ENCODE data around the gene TBL2.
A peak's percentile ranks its signal among the peaks of the same experiment; 100 is the strongest.
"Not testable (repeated sequence)": the region's sequence is repeated elsewhere in the genome, so short reads cannot be mapped to it uniquely, and the experiment has no call there.

The TBL2 gene

DNA sequence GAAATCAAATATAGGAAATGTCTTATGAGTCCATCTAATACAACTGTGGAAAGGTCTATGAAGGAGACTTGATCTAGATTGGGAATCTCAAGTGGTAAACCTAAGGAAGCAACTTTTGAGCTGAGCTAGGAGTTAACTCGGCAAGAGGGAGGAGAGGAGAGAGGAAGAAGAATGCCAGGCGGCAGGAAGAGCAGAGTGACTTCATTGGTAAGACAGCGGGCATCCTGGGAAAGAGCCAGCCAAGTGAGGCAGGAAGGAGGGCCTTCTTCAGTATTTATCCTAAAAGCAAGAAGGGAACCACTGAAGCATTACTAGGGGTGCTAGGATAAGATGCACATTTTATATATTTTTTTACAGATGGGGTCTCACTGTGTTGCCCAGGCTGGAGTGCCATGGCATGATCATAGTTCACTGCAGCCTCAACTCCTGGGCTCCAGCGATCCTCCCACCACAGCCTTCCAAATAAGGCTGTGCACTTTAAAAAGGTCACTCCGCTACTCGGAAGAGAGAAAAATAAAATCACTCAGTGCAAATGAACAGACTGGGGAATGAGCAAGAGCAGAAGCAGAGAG is 22.9 kb downstream of the TBL2 start:
- DNase-seq (ENCODE audit: low read depth in 1 of 2, low spot score in 1 of 2): no peak
- TF ChIP-seq POLR2AphosphoS5 (IDR thresholded peaks at IDR 0.05; ENCODE audit: low read depth) (no peak), SPI1 (IDR thresholded peaks at IDR 0.05; ENCODE audit: borderline replicate concordance, low read depth) (no peak)
- TF ChIP-seq, protein P1, sequence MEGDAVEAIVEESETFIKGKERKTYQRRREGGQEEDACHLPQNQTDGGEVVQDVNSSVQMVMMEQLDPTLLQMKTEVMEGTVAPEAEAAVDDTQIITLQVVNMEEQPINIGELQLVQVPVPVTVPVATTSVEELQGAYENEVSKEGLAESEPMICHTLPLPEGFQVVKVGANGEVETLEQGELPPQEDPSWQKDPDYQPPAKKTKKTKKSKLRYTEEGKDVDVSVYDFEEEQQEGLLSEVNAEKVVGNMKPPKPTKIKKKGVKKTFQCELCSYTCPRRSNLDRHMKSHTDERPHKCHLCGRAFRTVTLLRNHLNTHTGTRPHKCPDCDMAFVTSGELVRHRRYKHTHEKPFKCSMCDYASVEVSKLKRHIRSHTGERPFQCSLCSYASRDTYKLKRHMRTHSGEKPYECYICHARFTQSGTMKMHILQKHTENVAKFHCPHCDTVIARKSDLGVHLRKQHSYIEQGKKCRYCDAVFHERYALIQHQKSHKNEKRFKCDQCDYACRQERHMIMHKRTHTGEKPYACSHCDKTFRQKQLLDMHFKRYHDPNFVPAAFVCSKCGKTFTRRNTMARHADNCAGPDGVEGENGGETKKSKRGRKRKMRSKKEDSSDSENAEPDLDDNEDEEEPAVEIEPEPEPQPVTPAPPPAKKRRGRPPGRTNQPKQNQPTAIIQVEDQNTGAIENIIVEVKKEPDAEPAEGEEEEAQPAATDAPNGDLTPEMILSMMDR (IDR thresholded peaks at IDR 0.05; ENCODE audit: insufficient read depth, low read length): no peak
- H3K27me3 ChIP-seq (ENCODE audit: insufficient read depth, poor library complexity, severe bottlenecking): no peaks in the 10 kb centered on the region
- H3K27ac ChIP-seq (replicated peaks): peak overlapping the region; percentile 60
- peak overlapping the region; percentile 92; the same call in 1 of the 2 replicates for H3K4me3 ChIP-seq (replicated peaks; ENCODE audit: insufficient read depth, low read length)

DNA sequence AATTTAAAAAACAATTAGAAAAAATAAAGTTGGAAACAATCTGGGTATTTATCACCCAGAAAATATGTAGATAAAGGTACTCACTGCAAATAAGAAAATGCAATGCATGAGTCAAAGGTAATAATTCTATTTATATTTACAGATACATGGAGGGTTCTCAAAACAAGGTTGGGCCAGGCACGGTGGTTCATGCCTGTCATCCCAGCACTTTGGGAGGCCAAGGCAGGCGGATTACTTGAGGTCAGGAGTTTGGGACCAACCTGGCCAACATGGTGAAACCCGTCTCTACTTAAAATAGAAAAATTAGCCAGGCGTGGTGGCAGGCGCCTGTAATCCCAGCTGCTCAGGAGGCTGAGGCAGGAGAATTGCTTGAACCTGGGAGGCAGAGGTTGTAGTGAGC is 28.3 kb downstream of the TBL2 start:
- H3K27me3 ChIP-seq (ENCODE audit: insufficient read depth, poor library complexity, severe bottlenecking); H3K4me3 ChIP-seq (replicated peaks; ENCODE audit: insufficient read depth, low read length); DNase-seq (ENCODE audit: low read depth in 1 of 2, low spot score in 1 of 2); H3K27ac ChIP-seq (replicated peaks): not testable (repeated sequence)

DNA sequence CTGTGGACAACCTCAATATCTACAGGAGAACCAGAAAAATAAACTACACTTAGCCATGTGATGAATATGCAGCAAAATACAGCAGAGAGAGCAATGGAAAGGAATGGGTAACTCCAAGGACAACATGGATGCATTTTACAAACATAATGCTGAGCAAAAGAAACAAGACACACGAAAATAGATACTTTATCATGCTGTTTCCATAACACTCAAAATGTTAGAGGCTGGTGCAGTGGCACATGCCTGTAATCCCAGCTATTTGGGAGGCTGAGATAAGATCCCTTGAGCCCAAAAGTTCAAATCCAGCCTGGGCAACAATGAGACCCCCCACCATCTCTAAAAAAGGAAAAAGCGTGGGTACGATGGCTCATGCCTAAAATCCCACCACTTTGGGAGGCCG is 29.2 kb downstream of the TBL2 start:
- DNase-seq (ENCODE audit: low read depth in 1 of 2, low spot score in 1 of 2): no peak
- Histone ChIP-seq H3K27me3 (ENCODE audit: insufficient read depth, poor library complexity, severe bottlenecking) (no peaks in the 10 kb centered on the region), H3K27ac (replicated peaks) (no peak overlapping the region), H3K4me3 (replicated peaks; ENCODE audit: insufficient read depth, low read length) (no peak overlapping the region)
- TF ChIP-seq POLR2AphosphoS5 (IDR thresholded peaks at IDR 0.05; ENCODE audit: low read depth) (no peak), GABPA (IDR thresholded peaks at IDR 0.05; ENCODE audit: low read depth) (no peak), SPI1 (IDR thresholded peaks at IDR 0.05; ENCODE audit: borderline replicate concordance, low read depth) (no peak)
- TF ChIP-seq, protein P2, sequence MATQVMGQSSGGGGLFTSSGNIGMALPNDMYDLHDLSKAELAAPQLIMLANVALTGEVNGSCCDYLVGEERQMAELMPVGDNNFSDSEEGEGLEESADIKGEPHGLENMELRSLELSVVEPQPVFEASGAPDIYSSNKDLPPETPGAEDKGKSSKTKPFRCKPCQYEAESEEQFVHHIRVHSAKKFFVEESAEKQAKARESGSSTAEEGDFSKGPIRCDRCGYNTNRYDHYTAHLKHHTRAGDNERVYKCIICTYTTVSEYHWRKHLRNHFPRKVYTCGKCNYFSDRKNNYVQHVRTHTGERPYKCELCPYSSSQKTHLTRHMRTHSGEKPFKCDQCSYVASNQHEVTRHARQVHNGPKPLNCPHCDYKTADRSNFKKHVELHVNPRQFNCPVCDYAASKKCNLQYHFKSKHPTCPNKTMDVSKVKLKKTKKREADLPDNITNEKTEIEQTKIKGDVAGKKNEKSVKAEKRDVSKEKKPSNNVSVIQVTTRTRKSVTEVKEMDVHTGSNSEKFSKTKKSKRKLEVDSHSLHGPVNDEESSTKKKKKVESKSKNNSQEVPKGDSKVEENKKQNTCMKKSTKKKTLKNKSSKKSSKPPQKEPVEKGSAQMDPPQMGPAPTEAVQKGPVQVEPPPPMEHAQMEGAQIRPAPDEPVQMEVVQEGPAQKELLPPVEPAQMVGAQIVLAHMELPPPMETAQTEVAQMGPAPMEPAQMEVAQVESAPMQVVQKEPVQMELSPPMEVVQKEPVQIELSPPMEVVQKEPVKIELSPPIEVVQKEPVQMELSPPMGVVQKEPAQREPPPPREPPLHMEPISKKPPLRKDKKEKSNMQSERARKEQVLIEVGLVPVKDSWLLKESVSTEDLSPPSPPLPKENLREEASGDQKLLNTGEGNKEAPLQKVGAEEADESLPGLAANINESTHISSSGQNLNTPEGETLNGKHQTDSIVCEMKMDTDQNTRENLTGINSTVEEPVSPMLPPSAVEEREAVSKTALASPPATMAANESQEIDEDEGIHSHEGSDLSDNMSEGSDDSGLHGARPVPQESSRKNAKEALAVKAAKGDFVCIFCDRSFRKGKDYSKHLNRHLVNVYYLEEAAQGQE (IDR thresholded peaks at IDR 0.05; ENCODE audit: insufficient replicate concordance, low read depth): no peak
- TF ChIP-seq, protein P1 (IDR thresholded peaks at IDR 0.05; ENCODE audit: insufficient read depth, low read length): no peak

DNA sequence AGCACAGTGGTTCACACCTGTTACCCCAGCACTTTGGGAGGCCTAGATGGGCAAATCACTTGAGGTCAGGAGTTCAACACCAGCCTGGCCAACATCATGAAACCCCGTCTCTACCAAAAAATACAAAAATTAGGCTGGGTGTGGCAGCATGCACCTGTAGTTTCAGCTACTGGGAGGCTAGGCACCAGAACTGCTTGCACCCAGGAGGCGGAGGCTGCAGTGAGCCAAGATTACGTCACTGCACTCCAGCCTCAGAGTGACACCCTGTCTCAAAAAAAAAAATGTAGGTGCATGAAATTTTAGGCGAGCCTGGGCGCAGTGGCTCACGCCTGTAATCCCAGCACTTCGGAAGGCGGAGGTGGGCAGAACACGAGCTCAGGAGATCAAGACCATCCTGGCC is 30.5 kb downstream of the TBL2 start:
- DNase-seq (ENCODE audit: low read depth in 1 of 2, low spot score in 1 of 2): no peak
- Histone ChIP-seq H3K27me3 (ENCODE audit: insufficient read depth, poor library complexity, severe bottlenecking) (no peaks in the 10 kb centered on the region), H3K27ac (replicated peaks) (no peak overlapping the region), H3K4me3 (replicated peaks; ENCODE audit: insufficient read depth, low read length) (no peak overlapping the region)
- no peak for TF ChIP-seq SPI1 (IDR thresholded peaks at IDR 0.05; ENCODE audit: borderline replicate concordance, low read depth)
- TF ChIP-seq, protein P2 (IDR thresholded peaks at IDR 0.05; ENCODE audit: insufficient replicate concordance, low read depth): no peak
- TF ChIP-seq GABPA (IDR thresholded peaks at IDR 0.05; ENCODE audit: low read depth): no peak

DNA sequence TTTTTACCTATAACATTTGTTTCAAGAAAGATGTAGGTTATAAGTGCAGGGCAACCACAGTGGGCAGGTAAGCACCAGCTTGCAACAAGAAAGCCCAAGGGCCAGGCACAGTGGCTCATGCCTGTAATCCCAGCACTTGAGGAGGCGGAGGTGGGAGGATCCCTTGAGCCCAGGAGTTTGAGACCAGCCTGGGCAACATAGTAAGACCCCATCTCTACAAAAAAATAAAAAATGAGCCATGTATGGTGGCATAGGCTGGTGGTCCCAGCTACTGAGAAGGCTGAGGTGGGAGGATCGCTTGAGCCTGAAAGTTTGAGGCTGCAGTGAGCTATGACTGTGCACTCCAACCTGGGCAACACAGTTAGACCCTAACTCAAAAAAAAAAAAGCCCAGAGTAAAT is 33.7 kb downstream of the TBL2 start:
- DNase-seq (ENCODE audit: low read depth in 1 of 2, low spot score in 1 of 2): no peak
- H3K4me3 ChIP-seq (replicated peaks; ENCODE audit: insufficient read depth, low read length): no peak overlapping the region
- TF ChIP-seq SPI1 (IDR thresholded peaks at IDR 0.05; ENCODE audit: borderline replicate concordance, low read depth): no peak

More for the DNA sequence above, 33.7 kb downstream of the TBL2 start:
- no peak overlapping the region for H3K27ac ChIP-seq (replicated peaks)
- no peaks in the 10 kb centered on the region for H3K27me3 ChIP-seq (ENCODE audit: insufficient read depth, poor library complexity, severe bottlenecking)
